ENCODE results near the gene PZP.
"Not testable (repeated sequence)": the region's sequence is repeated elsewhere in the genome, so short reads cannot be mapped to it uniquely, and the experiment has no call there.

The PZP gene

DNA sequence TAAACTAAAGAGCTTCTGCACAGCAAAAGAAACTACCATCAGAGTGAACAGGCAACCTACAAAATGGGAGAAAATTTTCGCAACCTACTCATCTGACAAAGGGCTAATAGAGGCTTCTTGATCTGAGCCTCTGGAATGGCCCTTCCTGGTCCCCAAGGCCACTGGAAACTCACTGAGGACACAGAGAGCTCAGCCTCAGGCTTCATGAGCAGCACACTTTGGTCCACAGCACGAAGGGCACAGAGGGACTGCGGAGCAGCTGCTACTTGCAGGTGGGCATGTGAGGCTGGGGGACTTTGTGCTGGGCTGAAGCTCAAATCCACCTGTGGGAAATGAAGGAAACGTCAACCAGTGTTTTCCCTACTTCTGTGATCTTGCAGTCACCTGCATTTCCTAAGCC is 27.4 kb downstream of the PZP start:
- DNase-seq (ENCODE audit: low read depth in 2 of 2), result no peak

DNA sequence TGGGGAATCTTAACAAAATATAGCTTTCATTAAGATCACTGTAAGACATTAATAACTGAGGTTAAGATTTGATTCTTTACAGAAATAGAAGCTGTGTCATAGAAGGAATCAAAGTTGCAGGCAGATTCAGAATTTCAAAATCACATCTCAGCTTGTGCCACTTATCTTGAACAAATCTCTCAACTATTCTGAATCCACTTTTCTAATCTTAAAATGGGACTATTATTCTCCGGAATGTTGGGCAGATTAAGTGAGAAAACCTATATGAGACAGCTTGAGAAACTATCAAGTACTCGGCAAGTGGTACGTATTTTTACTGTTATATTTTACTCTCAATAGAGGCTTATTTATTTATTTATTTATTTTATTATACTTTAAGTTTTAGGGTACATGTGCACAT is 28.4 kb downstream of the PZP start:
- no peak for DNase-seq (ENCODE audit: low read depth in 2 of 2)

DNA sequence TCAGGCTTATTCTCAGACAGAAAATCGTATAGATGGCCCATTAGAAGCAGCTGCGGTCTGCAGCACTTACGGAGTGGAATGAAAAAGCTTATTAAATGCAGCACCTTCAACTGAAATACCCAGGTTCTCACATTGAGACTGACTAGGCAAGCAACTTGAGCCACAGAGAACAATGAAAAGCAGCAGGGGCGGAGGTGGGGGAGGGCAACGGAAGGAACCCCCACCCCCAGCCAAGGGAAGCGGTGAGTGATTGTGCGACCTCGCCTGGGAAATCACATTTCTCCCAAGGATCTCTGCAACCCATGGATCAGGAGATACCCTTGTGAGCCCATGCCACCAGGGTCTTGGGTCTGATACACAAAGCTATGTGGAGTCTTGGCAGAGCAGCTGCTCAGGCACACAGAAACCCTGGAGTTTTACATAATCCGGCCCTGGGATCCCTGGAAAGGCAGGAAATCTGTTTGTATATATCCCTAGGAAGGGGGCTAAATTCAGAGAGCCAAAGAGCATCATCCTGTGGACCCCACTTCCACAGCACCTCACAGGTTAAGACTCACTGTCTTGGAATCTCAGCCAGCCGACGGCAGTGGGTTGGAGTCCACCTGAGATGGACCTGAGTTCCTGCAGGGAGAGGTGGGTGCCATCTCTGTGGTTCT is 38.1 kb downstream of the PZP start:
- no peak for DNase-seq (ENCODE audit: low read depth in 2 of 2)

DNA sequence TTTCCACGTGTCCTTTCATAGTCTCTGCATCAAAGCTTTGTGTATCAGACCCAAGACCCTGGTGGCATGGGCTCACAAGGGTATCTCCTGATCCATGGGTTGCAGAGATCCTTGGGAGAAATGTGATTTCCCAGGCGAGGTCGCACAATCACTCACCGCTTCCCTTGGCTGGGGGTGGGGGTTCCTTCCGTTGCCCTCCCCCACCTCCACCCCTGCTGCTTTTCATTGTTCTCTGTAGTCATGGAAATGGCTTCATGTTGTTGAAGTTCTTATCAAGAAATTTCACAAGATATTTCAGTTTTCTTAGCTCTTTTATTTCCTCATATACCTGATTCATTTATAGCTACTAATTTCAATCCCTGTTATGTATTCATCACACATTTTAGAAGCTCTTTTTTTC is 40.9 kb downstream of the PZP start:
- DNase-seq (ENCODE audit: low read depth in 2 of 2), result not testable (repeated sequence)

DNA sequence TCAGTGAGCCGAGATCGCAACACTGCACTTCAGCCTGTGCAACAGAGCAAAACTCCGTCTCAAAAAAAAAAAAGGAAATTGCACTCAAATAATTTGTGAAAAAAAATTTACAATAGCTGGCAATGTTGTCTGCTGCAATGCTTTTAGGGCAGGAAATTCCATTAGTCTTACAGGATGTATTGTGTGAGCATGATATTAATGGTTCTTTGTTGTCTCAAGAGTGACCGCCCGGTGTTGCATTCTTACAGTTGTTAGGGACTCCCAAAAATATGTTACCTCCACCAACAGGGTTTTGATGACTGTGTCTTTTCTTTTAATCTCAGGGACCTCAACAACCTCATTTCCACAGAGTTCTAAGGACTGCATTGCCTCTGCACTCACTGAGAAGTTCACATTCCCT is 44.8 kb downstream of the PZP start:
- DNase-seq (ENCODE audit: low read depth in 2 of 2), result no peak

DNA sequence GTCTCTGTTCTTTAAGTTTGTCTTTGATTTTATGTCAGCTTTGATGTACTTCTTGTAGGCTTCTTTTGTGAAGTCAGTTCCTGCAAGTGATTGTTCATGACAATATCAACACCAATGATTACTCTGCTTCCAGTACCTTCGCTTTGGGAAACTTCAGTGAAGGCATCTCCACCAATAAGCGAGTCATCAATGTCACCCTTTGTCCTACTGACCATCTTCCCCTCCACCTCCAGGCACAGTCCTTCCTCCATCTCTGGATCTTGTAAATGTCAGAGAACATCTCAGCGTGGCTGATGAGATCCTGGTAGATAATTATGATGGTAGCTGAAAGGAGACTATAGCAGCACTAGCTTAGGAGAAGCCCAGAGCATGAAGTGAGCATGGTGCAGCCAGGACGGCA is 52.1 kb downstream of the PZP start:
- DNase-seq (ENCODE audit: low read depth in 2 of 2), result no peak

DNA sequence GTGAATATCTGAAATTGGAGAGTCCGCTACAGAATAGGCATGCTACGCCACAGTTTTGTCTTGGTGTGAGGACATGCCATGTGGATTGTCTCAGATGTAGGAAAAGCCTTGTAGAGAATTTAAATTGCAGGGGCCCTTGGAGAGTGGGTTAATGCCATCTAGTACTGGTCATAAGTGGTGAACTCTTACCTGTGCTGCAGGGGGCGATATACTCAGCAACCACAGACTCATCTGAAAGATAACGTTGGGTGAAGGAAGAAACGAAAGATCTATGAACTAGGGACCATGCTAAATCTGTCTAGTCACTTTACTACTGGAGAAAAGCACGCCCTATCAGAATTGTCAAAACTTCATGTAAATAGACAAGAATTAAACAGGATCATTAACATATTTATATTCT is 58.8 kb downstream of the PZP start:
- no peak for DNase-seq (ENCODE audit: low read depth in 2 of 2)

DNA sequence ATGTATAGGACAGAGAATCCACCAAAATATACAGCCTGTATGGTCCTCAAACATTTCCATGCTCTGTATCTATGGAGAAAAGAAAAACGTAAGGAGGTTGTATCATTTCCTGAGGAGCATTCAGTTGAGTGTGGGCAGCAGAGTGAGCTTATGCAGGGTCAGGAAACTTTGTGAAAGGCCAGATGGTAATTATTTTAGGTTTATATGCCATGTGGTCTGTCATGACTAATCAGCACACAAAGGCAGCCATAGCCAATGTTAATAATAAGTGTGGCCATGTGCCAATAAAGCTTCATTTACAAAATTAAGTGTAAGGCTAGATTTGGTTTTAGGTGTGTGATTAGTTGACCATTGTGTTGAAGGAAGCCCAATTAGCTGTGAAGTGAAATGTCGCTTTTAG is 59.3 kb downstream of the PZP start:
- DNase-seq (ENCODE audit: low read depth in 2 of 2), result no peak

DNA sequence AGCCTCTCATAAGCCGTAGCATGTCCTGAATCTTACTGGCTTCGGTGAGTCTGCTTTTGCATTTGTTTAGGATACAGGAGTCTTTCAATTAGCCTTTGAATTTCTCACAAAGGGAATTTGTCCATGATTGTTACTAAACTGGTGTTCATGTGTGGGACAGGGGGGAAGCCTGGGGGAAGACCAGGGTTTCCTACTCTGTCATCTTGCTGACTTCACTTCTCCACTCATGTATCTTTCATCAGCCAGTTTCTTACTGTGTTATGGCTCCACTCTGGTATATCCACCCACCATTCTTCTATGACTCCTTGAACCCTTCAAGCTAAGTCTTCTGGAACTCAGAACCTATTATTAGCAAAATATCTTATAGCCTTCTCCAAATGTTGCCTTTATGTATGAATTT is 60.7 kb downstream of the PZP start:
- no peak for DNase-seq (ENCODE audit: low read depth in 2 of 2)

DNA sequence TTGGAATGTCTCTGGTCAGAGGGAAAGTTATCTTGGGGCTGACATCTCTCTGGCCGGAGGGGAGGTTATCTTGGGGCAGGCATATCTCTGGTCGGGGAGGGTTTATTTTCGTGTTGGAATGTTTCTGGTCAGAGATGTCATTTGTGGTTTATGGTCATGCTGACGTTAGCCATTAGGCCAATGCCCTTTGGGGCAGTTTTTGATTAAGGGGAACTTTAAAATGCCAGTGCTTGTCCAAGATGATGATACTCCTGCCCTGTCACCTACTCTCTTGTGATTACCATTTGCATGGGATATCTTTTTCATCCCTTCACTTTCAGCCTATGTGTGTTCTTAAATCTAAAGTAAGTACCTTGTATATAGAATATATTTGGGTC is 63.5 kb downstream of the PZP start:
- DNase-seq (ENCODE audit: low read depth in 2 of 2), result no peak

DNA sequence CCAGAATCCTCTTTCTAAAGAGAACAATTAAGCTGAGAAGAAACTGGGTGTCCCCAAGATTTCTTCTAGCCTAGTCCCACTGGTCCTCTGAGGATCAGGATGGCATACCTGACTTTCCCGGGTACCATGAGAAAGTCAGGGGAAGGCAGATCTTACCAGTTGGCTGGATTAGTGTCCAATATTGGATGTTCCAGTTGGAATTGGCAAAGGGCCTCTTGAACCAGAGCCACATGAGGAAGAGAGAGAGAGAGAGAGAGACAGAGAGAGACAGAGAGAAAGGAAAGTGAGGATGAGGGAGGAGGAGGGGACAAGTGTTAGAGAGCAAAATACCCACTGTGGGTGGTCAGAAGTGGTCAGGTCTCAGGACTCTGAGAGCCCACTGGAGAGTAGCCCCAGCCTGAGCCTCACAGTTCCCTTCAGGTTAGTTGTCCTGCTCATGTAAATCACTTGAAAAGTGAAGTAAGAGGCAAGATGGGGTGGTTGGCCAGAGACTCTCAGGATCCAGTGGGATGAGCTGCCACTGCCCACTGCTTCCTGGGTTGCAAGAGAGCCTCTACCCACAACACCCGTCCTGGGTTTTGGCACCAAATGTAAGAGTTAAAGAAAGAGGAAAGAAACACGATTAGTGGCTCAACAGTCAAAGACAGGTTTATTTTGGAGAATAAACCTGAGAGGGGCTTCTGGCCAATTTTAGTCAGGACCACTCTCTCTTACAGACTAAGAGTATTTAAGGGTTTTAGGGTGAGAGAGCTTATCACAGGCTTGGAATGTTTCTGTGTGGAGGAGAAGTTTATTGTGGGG is 64.1 kb downstream of the PZP start:
- DNase-seq (ENCODE audit: low read depth in 2 of 2), result no peak

DNA sequence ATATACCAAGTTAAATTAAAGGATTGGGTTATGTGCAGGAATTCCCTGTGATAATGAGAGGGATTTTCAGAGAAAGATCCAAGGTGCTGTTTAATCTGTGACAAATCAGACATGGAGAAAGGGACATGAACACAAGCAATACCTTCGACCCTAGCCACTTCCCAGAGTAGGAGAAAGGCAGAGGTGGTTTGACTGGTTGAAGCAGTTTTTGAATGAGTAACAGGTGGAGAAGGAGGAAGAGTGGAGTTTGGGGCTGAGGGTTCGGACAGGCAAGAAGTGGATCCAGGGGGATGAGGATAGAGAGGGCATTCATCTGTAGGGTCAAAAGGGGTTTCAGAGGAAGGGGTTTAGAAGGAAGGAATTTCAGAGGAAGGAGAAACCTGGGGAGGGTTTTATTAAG is 65.1 kb downstream of the PZP start:
- DNase-seq (ENCODE audit: low read depth in 2 of 2), result no peak

DNA sequence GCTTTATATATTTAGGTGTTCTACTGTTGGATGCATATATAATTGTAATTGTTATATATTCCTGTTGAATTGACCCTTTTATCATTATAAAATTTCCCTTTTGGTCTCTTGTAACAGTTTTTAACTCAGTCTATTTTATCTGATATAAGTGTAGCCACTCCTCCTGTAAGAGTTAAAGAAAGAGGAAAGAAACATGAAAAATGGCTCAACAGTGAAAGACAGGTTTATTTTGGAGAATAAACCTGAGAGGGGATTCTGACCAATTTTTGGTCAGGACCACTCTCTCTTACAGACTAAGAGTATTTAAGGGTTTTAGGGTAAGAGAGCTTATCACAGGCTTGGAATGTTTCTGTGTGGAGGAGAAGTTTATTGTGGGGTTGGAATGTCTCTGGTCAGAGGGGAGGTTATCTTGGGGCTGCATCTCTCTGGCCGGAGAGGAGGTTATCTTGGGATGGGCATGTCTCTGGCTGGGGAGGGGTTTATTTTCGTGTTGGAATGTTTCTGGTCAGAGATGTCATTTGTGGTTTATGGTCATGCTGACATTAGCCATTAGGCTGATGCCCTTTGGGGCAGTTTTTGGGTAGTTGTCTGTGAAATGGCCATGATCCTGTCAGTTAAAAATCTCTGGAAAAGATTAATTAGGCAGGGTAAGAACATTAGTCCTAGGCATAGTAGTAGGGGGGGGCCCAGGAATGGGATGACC is 68.5 kb downstream of the PZP start:
- DNase-seq (ENCODE audit: low read depth in 2 of 2), result not testable (repeated sequence)

DNA sequence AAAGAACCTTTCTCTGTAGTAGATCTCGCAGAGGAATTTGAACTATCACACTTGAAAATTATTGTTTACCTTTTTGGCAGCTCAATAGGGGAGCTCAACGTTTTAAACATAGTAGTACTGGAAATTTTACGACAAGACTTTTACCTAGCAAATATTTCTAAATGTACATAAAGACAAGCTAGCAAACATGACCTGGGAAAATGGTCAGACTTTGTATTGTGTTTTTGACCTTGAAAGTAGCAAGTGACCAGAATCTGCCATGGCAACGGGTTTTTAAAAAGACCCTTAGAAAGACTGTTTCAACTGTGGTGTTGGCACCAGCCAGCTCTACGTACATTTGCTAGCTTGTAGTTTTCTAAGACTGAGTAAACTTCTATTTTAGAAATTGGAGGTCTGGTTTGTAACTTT is 72.3 kb downstream of the PZP start:
- no peak for DNase-seq (ENCODE audit: low read depth in 2 of 2)

DNA sequence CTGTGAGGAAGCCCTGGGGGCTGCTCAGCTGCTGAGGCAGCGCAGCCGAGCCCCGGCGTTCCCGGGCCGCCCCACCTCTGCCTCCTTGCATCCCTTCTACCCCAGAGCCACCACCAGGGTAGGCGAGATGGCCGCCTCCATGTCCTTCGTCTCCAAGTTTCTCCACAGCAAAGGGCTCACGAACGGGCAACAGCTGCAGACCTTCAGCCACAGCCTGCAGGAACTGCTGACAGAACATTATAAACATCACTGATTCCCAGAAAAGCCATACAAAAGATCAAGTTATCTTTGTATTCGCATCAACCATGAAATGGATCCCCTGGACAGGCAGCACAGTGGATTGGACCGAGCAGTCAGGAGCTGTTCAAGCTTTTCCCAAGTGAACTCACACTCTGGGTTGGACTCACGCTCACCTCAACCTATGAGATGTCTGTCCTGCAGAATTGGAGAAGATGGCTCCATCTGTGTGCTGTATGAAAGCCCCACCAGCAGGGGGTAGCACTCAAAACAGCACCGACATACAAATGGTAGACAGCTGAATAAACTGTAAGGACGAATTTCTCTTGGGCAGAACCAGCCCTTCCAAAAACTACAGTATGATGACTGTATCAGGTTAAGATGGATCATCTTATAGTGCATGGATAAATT is 73.1 kb downstream of the PZP start:
- peak in 1 of 2 donors; percentile 7 for DNase-seq (ENCODE audit: low read depth in 2 of 2)

DNA sequence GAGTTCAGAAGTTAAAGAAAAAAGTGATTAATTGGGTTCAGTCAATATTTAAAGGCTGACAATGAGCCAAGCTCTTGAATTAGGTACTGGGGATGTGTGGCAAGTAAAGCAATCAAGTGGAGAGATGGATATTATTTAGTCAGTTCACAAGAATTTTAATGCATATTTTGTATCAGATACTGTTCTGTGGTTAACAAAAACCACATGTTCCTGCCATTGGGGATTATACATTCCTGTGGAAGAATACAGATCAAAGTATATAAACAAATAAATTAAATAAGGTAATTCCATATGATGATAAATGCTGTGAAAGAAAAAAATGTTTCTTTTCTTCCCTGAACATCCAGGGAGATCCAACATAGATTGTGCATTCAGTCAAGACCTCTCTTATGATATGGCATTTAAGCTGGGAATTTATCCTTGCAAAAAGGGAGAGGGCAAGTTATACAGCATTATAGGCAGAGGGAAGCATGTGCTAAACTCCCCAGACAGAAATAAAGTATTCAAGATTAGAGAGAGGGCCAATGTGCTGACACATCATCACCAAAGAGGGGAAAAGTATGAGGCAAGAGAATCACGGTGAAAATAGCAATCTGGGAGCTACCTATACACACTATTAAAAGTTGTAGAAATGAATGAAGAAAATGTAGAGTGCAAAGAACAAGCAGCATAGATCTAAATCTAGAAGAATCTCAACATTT is 74.8 kb downstream of the PZP start:
- DNase-seq (ENCODE audit: low read depth in 2 of 2), result no peak

DNA sequence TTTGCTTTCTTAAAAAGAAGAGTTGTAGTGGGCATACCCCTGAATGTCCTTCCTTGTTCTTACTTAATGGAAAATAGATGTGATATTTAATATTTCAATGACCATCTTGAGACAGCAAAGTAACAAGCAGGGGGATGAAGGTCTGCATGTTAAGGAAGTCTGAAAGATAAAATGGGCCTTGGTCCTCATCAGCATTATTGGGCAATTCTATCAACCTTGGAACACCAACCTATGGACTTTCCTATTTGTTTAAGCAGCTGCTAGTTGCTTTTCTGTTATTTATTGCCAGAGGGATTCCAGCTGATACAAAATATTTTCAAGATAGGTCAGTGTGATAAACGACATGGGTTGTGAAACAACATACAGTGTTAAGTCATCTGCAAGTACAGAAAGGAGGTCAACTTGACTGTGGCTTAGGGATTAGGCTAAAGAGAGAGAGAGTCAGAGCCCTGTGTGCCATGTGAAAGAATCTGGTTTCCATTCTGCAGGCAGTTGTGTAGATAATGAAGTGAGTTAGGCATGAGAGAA is 76.1 kb downstream of the PZP start:
- DNase-seq (ENCODE audit: low read depth in 2 of 2), result no peak

DNA sequence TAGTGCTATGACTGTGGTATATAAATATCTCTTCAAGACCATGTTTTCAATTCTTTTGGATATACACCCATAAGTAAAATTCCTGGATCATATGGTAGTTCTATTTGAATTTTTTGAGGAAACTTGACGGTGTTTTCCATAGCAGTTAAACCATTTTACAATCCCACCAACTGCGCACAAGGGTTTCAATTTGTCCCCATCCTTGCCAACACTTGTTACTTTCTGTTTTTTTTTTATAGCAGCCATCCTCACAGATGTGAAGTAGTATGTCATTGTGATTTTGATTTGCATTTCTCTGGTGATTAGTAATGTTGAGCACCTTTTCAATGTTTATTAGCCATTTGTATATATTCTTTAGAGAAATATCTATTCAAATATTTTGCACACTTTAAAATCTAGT is 78.0 kb downstream of the PZP start:
- no peak for DNase-seq (ENCODE audit: low read depth in 2 of 2)

DNA sequence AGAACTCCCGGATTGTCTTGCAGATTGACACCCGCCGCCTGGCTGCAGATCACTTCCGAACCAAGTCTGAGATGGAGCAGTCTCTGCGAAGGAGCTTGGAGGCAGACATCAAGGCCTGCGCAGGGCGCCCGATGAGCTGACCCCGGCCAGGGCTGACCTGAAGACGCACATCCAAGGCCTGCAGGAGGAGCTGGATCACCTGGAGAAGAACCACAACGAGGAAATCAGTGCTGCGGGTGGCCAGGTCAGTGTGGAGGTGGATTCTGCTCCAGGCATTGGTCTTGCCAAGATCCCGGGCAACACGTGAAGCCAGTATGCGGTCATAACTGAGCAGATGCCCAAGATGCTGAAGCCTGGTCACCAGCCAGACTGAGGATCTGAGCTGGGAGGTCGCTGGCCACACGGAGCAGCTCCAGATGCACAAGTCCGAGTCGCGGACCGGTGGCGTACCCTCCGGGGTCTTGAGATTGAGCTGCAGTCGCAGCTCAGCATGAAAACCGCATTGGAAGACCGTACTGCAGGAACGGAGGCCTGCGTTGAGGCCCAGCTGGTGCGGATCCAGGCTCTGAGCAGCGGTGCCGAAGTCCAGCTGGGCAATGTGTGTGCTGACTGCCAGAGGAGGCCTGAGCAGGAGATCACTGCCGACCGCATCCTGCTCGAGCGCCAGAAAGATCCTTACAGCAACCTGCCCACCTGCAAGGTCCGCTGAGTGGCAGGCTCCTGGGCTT is 80.1 kb downstream of the PZP start:
- no peak for DNase-seq (ENCODE audit: low read depth in 2 of 2)

DNA sequence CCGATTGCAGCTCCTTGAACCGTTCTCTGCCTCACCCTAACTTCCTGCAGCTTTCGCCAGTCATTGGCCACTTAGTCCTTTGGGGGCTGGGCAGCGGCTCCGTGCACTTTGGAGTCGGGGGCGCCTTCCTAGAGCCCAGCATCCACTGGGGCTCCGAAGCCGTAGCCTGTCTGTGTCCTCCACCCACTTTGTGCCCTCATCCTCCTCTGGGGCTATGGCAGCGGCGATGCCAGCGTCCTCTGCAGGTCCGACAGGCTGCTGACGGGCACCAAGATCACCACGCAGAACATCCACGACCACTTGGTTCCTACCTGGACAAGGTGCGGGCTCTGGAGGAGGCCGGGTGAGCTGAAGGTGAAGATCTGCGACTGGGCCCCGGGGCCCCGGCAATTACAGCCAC is 80.7 kb downstream of the PZP start:
- no peak for DNase-seq (ENCODE audit: low read depth in 2 of 2)

Data from stimulated activated CD4-positive, alpha-beta T cell treated with anti-CD3 and anti-CD28 coated beads, Interleukin-15, amount 100 ng/mL, for 48 hours (primary cell).